ENCODE results near the gene PTPRJ.

PTPRJ gene

DNA sequence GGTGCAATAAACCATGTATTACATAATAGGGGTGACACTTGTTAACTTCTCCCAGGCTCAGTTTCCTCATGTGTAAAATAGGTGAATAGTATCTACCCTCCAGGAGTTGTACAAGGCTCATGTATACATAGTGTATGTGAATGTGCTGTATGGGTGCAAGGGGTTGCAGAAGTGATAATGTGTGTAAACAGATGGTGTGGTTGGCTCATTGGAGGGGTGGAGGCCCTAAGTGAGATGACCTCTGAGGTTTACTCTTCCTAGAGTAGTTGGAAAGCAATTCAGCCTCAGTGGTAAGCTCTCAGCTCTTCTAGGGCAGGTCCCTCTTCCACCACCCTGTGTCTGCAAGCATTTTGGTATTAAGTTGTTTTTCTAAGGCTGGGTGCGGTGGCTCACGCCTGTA lies 102.4 kb downstream of the PTPRJ start:
- H3K36me3 ChIP-seq (ENCODE audit: control insufficient read depth, insufficient read depth, low read length): no peaks in the 10 kb centered on the region
- H3K9me3 ChIP-seq (ENCODE audit: control insufficient read depth, insufficient read depth, low read length): no peaks in the 10 kb centered on the region
- H3K27me3 ChIP-seq (ENCODE audit: control insufficient read depth, insufficient read depth, low read length): no peaks in the 10 kb centered on the region
- no CpG with 5 or more reads among the region's 2 CpGs for WGBS (ENCODE audit: insufficient coverage, insufficient read length)
- no peak overlapping the region for H3K27ac ChIP-seq (ENCODE audit: low read length)
- H3K4me3 ChIP-seq (ENCODE audit: low read length): no peak overlapping the region
- no peak for DNase-seq (ENCODE audit: low read depth, low spot score)
- no peaks in the 10 kb centered on the region for H3K4me1 ChIP-seq (ENCODE audit: control insufficient read depth, insufficient read depth, low read length)

DNA sequence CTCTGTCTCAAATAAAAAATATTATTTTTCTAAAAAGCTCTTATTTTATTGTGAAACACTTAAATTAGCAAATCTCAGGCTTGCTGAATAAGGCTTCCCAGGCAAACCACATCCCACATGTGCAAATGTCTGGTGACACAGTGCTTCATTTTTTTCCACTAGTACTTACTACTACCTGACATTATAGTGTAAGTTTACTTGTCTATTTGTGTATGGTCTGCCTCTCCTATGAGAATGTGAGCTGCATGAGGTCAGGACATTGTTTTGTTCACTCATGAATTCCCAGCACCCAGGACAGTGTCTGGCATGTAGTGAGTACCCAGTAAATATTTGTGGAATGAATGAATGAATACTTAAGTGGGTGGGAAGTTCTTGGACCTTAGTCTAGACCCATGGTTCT lies 103.1 kb downstream of the PTPRJ start:
- Histone ChIP-seq H3K4me3 (ENCODE audit: low read length) (no peak overlapping the region), H3K4me1 (ENCODE audit: control insufficient read depth, insufficient read depth, low read length) (peaks cover 3% of the 10 kb centered on the region; the same call in 1 of the 2 replicates), H3K36me3 (ENCODE audit: control insufficient read depth, insufficient read depth, low read length) (no peaks in the 10 kb centered on the region), H3K27me3 (ENCODE audit: control insufficient read depth, insufficient read depth, low read length) (no peaks in the 10 kb centered on the region), H3K27ac (ENCODE audit: low read length) (no peak overlapping the region), H3K9me3 (ENCODE audit: control insufficient read depth, insufficient read depth, low read length) (no peaks in the 10 kb centered on the region)
- DNase-seq (ENCODE audit: low read depth, low spot score): no peak

DNA sequence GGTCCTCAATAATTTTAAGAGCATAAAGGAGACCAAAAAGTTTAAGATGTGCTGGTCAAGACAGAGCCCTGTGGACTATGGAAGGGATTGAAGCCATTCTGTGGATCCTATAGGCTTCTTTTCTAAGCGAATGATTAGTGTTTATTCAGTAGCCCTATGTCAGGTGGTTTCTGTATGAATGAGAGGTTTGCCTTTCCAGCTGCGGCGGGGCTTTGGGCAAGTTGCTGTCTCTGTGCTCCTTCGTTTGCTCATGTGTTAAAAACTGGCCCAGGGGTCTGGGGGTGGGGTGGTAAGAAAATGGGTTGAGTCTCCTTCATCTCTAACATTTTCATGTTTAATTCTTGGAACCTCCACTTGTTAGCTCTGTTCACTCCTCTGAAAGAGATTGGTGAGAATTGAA lies 105.3 kb downstream of the PTPRJ start:
- Histone ChIP-seq H3K4me1 (ENCODE audit: control insufficient read depth, insufficient read depth, low read length) (peaks cover 6% of the 10 kb centered on the region; the same call in 1 of the 2 replicates), H3K36me3 (ENCODE audit: control insufficient read depth, insufficient read depth, low read length) (no peaks in the 10 kb centered on the region), H3K9me3 (ENCODE audit: control insufficient read depth, insufficient read depth, low read length) (no peaks in the 10 kb centered on the region), H3K4me3 (ENCODE audit: low read length) (no peak overlapping the region), H3K27ac (ENCODE audit: low read length) (no peak overlapping the region), H3K27me3 (ENCODE audit: control insufficient read depth, insufficient read depth, low read length) (no peaks in the 10 kb centered on the region)
- no peak for DNase-seq (ENCODE audit: low read depth, low spot score)
- no CpG with 5 or more reads among the region's 4 CpGs for WGBS (ENCODE audit: insufficient coverage, insufficient read length)

DNA sequence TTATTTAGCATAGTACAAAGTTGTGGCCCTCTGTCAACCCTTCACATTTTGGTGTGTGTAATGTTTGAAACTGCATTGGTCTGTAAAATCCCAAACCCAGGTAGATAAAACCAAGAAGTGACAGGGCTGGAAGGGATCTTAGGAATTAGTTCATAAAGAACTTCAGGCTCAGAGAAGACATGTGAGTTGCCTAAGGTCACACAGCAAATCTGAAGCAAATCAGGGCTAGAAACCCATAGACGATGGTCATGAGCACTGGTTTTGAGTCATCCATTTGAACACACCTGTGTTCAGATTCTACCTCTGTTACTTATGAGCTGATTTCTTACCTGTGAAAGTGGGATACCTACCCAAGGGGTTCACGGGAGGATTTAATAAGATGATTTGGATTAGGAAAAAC lies 107.1 kb downstream of the PTPRJ start:
- no peaks in the 10 kb centered on the region for H3K27me3 ChIP-seq (ENCODE audit: control insufficient read depth, insufficient read depth, low read length)
- H3K9me3 ChIP-seq (ENCODE audit: control insufficient read depth, insufficient read depth, low read length): no peaks in the 10 kb centered on the region
- no peak overlapping the region for H3K4me3 ChIP-seq (ENCODE audit: low read length)
- H3K27ac ChIP-seq (ENCODE audit: low read length): no peak overlapping the region
- peaks cover 6% of the 10 kb centered on the region; the same call in 1 of the 2 replicates for H3K4me1 ChIP-seq (ENCODE audit: control insufficient read depth, insufficient read depth, low read length)
- no peak for DNase-seq (ENCODE audit: low read depth, low spot score)
- H3K36me3 ChIP-seq (ENCODE audit: control insufficient read depth, insufficient read depth, low read length): no peaks in the 10 kb centered on the region
- WGBS (ENCODE audit: insufficient coverage, insufficient read length): no CpG with 5 or more reads among the region's 2 CpGs

DNA sequence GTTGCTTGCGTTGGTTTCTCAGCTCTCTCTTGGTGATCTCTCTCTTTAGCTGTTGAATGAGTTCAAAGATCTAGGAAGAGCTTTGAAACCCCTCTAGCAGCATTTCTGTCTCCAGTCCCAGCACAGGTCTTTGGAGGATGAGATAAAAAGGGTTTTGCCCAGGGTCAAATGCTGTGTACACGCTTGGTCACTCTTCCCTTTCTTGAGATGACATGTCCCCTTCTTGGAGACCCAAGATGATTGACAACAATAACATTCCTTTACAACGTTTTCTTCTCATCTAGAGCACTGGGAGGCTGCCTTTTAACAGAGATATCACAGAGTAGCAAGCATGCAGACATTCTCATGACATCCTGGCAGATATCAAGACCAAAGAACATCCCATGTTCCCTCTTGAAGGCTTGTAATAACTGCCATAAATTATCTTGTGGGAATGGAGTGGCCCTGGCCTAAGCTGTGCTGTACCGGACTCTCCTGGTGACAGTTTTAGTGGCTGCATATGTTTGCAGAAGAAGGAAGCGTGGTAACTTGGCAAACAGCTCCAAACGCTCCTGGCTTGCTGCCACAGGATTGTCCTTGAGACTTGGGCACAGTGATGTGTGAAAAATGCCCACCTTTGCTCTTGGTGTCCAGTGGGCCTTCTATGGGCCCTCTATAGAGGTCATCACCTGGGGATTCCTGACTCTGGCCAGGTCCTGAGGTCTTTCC lies 107.8 kb downstream of the PTPRJ start:
- Histone ChIP-seq H3K4me3 (ENCODE audit: low read length) (no peak overlapping the region), H3K27ac (ENCODE audit: low read length) (no peak overlapping the region), H3K36me3 (ENCODE audit: control insufficient read depth, insufficient read depth, low read length) (no peaks in the 10 kb centered on the region), H3K4me1 (ENCODE audit: control insufficient read depth, insufficient read depth, low read length) (peaks cover 6% of the 10 kb centered on the region; the same call in 1 of the 2 replicates), H3K27me3 (ENCODE audit: control insufficient read depth, insufficient read depth, low read length) (no peaks in the 10 kb centered on the region), H3K9me3 (ENCODE audit: control insufficient read depth, insufficient read depth, low read length) (no peaks in the 10 kb centered on the region)
- DNase-seq (ENCODE audit: low read depth, low spot score): no peak
- no CpG with 5 or more reads among the region's 6 CpGs for WGBS (ENCODE audit: insufficient coverage, insufficient read length)

DNA sequence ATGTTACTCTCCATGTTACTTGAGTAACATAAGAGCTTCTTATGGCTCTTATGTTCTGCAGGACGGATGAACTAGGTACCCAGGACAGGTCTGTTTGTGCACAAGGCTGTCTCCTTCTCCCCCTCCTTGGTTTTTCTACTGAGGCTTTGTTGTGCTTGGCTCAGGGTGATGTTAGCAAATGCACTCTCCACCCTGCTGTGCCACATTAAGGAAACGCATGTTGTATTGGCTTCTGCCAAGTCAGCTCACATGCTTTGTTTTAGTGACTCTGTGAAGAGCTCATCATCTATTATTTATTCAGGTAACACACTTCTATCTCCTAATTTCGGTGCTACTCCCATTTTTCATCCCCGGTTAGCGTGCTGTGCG lies 108.3 kb downstream of the PTPRJ start:
- Histone ChIP-seq H3K27ac (ENCODE audit: low read length) (no peak overlapping the region), H3K27me3 (ENCODE audit: control insufficient read depth, insufficient read depth, low read length) (no peaks in the 10 kb centered on the region), H3K9me3 (ENCODE audit: control insufficient read depth, insufficient read depth, low read length) (no peaks in the 10 kb centered on the region), H3K4me1 (ENCODE audit: control insufficient read depth, insufficient read depth, low read length) (peaks cover 6% of the 10 kb centered on the region; the same call in 1 of the 2 replicates), H3K36me3 (ENCODE audit: control insufficient read depth, insufficient read depth, low read length) (no peaks in the 10 kb centered on the region), H3K4me3 (ENCODE audit: low read length) (no peak overlapping the region)
- no CpG with 5 or more reads among the region's 6 CpGs for WGBS (ENCODE audit: insufficient coverage, insufficient read length)
- DNase-seq (ENCODE audit: low read depth, low spot score): no peak

DNA sequence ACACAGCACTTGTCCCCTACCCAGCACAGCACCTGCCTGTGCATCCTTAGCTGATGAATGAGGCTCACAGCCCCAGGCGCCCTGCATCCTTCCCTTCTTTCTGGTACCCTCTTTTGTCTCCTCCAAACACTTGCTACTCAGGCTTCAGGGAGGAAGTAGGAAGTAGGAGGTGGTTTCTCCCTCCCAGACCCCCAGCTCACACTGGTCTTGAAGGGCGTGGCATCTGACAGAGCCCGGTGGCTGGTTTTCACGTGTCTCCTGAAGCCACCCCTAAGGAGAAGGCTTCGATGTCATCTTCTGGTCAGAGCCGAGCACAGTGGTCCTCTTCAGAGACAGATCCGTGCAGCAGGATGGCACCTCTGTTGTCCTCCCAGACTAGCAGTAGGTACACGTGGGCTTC lies 109.8 kb downstream of the PTPRJ start:
- WGBS (ENCODE audit: insufficient coverage, insufficient read length): no CpG with 5 or more reads among the region's 8 CpGs
- Histone ChIP-seq H3K9me3 (ENCODE audit: control insufficient read depth, insufficient read depth, low read length) (no peaks in the 10 kb centered on the region), H3K27me3 (ENCODE audit: control insufficient read depth, insufficient read depth, low read length) (no peaks in the 10 kb centered on the region), H3K27ac (ENCODE audit: low read length) (no peak overlapping the region), H3K36me3 (ENCODE audit: control insufficient read depth, insufficient read depth, low read length) (no peaks in the 10 kb centered on the region), H3K4me1 (ENCODE audit: control insufficient read depth, insufficient read depth, low read length) (peaks cover 6% of the 10 kb centered on the region; the same call in 1 of the 2 replicates), H3K4me3 (ENCODE audit: low read length) (no peak overlapping the region)
- no peak for DNase-seq (ENCODE audit: low read depth, low spot score)

DNA sequence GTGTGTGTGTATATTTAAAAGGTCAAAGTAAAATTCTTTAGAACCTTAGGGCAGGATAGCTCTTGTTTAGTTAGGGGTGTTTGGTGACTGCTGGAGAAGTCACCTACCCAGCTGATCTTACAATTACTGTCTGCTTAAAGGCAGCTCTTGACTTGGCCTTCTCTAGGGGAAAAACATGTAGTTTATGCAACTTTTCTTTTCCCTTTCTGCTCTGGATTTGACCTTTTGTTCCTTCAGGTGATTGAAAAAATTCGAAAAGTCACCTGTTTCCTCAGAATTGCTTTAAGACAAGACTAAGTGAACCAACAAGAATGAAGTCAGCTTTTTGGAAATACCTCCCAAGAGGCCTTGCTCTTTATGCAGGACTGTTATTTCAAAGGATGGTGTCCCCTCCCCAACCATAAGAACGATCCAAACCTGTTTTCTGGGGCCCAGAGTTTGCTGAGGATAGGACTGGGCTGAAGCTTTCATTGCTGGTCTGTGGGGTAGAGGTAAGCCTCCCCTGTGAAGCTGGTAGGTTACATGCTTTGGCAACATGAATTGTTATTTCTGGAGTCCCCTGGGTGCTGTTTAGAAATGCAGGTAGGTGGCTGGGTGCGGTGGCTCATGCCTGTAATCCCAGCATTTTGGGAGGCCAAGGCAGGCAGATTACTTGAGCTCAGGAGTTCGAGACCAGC lies 111.2 kb downstream of the PTPRJ start:
- H3K36me3 ChIP-seq (ENCODE audit: control insufficient read depth, insufficient read depth, low read length): no peaks in the 10 kb centered on the region
- H3K27ac ChIP-seq (ENCODE audit: low read length): no peak overlapping the region

DNA sequence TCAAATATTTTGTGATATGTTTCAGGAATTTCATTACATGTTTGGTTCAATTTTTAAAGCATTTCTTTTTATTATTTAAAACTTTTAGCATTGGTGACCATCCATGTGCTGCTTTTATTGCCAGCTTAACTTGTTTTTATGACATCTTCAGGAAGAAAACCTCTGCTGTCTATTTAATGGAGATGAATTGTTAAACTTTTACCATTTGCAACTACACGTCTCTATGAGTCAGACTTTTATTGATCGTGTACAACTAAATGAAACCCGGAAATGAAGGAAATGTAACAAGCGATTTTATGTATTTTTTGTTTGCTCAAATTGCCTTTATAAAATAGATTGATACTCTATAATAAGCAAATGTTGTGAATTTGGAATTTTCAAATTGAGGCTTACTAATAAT lies 113.0 kb downstream of the PTPRJ start:
- no peak for DNase-seq (ENCODE audit: low read depth, low spot score)
- no peaks in the 10 kb centered on the region for H3K36me3 ChIP-seq (ENCODE audit: control insufficient read depth, insufficient read depth, low read length)
- H3K4me3 ChIP-seq (ENCODE audit: low read length): no peak overlapping the region
- no peaks in the 10 kb centered on the region for H3K27me3 ChIP-seq (ENCODE audit: control insufficient read depth, insufficient read depth, low read length)
- H3K4me1 ChIP-seq (ENCODE audit: control insufficient read depth, insufficient read depth, low read length): peaks cover 9% of the 10 kb centered on the region
- WGBS (ENCODE audit: insufficient coverage, insufficient read length): no CpG with 5 or more reads among the region's 4 CpGs
- H3K27ac ChIP-seq (ENCODE audit: low read length): no peak overlapping the region
- H3K9me3 ChIP-seq (ENCODE audit: control insufficient read depth, insufficient read depth, low read length): no peaks in the 10 kb centered on the region

More for the DNA sequence above, 111.2 kb downstream of the PTPRJ start:
- H3K4me3 ChIP-seq (ENCODE audit: low read length): no peak overlapping the region
- no peak for DNase-seq (ENCODE audit: low read depth, low spot score)
- peaks cover 8% of the 10 kb centered on the region for H3K4me1 ChIP-seq (ENCODE audit: control insufficient read depth, insufficient read depth, low read length)
- H3K9me3 ChIP-seq (ENCODE audit: control insufficient read depth, insufficient read depth, low read length): no peaks in the 10 kb centered on the region
- H3K27me3 ChIP-seq (ENCODE audit: control insufficient read depth, insufficient read depth, low read length): no peaks in the 10 kb centered on the region
- no CpG with 5 or more reads among the region's 4 CpGs for WGBS (ENCODE audit: insufficient coverage, insufficient read length)

DNA sequence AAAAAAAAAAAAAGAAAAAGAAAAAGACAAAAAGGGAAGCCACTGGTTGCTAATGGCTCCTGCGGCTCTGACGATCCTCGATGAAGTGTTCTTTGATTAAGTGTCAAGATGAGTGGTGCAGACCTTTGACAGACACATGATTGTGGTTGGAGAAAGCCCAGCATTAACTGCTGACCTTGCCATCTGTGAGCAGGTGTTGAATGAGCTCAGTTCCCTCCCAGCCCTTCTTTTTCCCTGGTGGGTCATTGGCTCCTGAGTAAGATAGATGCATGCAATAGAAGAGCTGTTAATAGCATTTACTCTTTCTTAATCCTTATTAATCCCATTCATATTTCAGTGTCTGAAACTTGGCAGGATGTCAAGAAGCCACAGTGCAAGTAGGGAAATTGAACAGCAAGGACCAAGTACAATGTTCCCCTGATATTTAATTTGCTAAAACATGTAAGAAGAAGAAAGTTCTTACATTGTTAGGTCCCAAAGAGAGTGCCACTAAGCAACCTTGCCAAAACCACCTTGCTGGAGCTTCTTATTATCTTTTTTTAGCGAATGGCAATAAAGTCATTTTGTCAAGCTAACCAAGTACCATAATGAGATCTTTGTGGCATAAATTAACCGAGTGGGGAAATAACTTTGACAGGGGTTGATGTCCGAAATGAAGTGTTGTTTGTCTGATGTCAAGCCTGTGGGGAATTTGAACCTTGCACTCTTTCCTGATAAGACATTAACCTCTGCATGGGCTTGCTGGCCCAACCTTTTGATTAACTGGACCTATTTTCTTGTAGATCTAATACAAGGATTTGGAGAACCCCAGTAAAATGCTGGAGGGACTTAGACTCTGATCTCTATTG lies 113.7 kb downstream of the PTPRJ start:
- no peak for DNase-seq (ENCODE audit: low read depth, low spot score)
- H3K4me3 ChIP-seq (ENCODE audit: low read length): no peak overlapping the region
- no CpG with 5 or more reads among the region's 6 CpGs for WGBS (ENCODE audit: insufficient coverage, insufficient read length)
- no peaks in the 10 kb centered on the region for H3K36me3 ChIP-seq (ENCODE audit: control insufficient read depth, insufficient read depth, low read length)
- no peaks in the 10 kb centered on the region for H3K9me3 ChIP-seq (ENCODE audit: control insufficient read depth, insufficient read depth, low read length)
- H3K4me1 ChIP-seq (ENCODE audit: control insufficient read depth, insufficient read depth, low read length): peaks cover 6% of the 10 kb centered on the region
- H3K27ac ChIP-seq (ENCODE audit: low read length): no peak overlapping the region
- no peaks in the 10 kb centered on the region for H3K27me3 ChIP-seq (ENCODE audit: control insufficient read depth, insufficient read depth, low read length)

All from iPS DF 6.9 (cell line).